ENCODE results near the gene ELL.
"Not testable (repeated sequence)": the region's sequence is repeated elsewhere in the genome, so short reads cannot be mapped to it uniquely, and the experiment has no call there.

ELL gene

GRCh38 chr19:18521692-18522123 lies at the start of gene ELL:
TSS of gene ELL (minus strand) at chr19:18522070. CDS start at chr19:18522055, 15 bp downstream.
- no peak for DNase-seq (ENCODE audit: low spot score)

GRCh38 chr19:18568367-18568766 lies 46.5 kb upstream of the ELL start:
- DNase-seq (ENCODE audit: low spot score): no peak

GRCh38 chr19:18566953-18567352 lies 45.1 kb upstream of the ELL start:
- no peak for DNase-seq (ENCODE audit: low spot score)

GRCh38 chr19:18562086-18562485 lies 40.2 kb upstream of the ELL start:
- DNase-seq (ENCODE audit: low spot score): no peak

- no peak for DNase-seq (ENCODE audit: low spot score)
These were observed 37.8 kb upstream of the ELL start for GRCh38 chr19:18559685-18560084.

- no peak for DNase-seq (ENCODE audit: low spot score)
These were observed 36.7 kb upstream of the ELL start for GRCh38 chr19:18558604-18559003.

- DNase-seq (ENCODE audit: low spot score): no peak
These were observed 36.3 kb upstream of the ELL start for GRCh38 chr19:18558202-18558555.

- peak; percentile 95 for DNase-seq (ENCODE audit: low spot score)
These were observed 35.7 kb upstream of the ELL start, which contains the start of gene KXD1 for GRCh38 chr19:18557411-18558201. TSS of gene KXD1 (plus strand) at chr19:18557870. CDS start at chr19:18562057, 4,187 bp downstream.

GRCh38 chr19:18551631-18552030 lies 29.8 kb upstream of the ELL start:
- no peak for DNase-seq (ENCODE audit: low spot score)

- peak; percentile 65 for DNase-seq (ENCODE audit: low spot score)
These were observed 22.1 kb upstream of the ELL start for GRCh38 chr19:18543814-18544475.

- peak; percentile 96 for DNase-seq (ENCODE audit: low spot score)
These were observed 21.3 kb upstream of the ELL start, which contains the start of gene FKBP8 for GRCh38 chr19:18542941-18543813. TSS of gene FKBP8 (minus strand) at chr19:18543573. CDS start at chr19:18541970, 1,603 bp downstream.

- DNase-seq (ENCODE audit: low spot score): peak; percentile 43
These were observed 20.4 kb upstream of the ELL start for GRCh38 chr19:18541992-18542940.

- DNase-seq (ENCODE audit: low spot score): no peak
These were observed 19.6 kb upstream of the ELL start for GRCh38 chr19:18541258-18541991.

GRCh38 chr19:18540200-18540599 lies 18.3 kb upstream of the ELL start:
- DNase-seq (ENCODE audit: low spot score): not testable (repeated sequence)

- DNase-seq (ENCODE audit: low spot score): no peak
These were observed 17.5 kb upstream of the ELL start for GRCh38 chr19:18539372-18539771.

- no peak for DNase-seq (ENCODE audit: low spot score)
These were observed 16.2 kb upstream of the ELL start for GRCh38 chr19:18538115-18538514.

GRCh38 chr19:18537431-18537830 lies 15.6 kb upstream of the ELL start:
- no peak for DNase-seq (ENCODE audit: low spot score)

- DNase-seq (ENCODE audit: low spot score): no peak
These were observed 14.6 kb upstream of the ELL start for GRCh38 chr19:18536475-18536874.

- no peak for DNase-seq (ENCODE audit: low spot score)
These were observed 11.2 kb upstream of the ELL start for GRCh38 chr19:18533058-18533457.

- DNase-seq (ENCODE audit: low spot score): no peak
These were observed 10.5 kb upstream of the ELL start for GRCh38 chr19:18532168-18532890.

Data from HuH-7 (cell line).